Measurements from ENCODE around the gene PTPN9. TPM values are rescaled to one million over a fixed set of nuclear protein-coding genes. Genes with fewer than 3 reads are reported as not detected.

The PTPN9 gene
- total and polyA plus RNA-seq, 2 of the 13 experiments (the other 11 are each of a cell fraction or from before 2014, with no cell fraction given): 16.6 to 19.9 TPM

- no peak for TF ChIP-seq ZBTB40 (IDR thresholded peaks at IDR 0.05)
- peak; percentile 55; the same call in 1 of the 2 replicates for TF ChIP-seq ZBTB40 (CRISPR knock-in tag; IDR thresholded peaks at IDR 0.05)
- TF ChIP-seq MLXIP (CRISPR knock-in tag; IDR thresholded peaks at IDR 0.05; ENCODE audit: borderline replicate concordance): no peak
- 0 out of 2 replicates have a peak, but pooled peaks have one; percentile 52 for TF ChIP-seq TOPORS (CRISPR knock-in tag; IDR thresholded peaks at IDR 0.05)
- TF ChIP-seq KDM5A (IDR thresholded peaks at IDR 0.05; ENCODE audit: borderline replicate concordance, low read length): peak; percentile 37; the same call in 1 of the 2 replicates
- 0 out of 2 replicates have a peak, but pooled peaks have one; percentile 8 for TF ChIP-seq DRAP1 (CRISPR knock-in tag; IDR thresholded peaks at IDR 0.05)
- TF ChIP-seq GPBP1L1 (CRISPR knock-in tag; IDR thresholded peaks at IDR 0.05): no peak
- TF ChIP-seq CENPBD1 (CRISPR knock-in tag; IDR thresholded peaks at IDR 0.05; ENCODE audit: borderline replicate concordance, low read depth): no peak
- 0 out of 2 replicates have a peak, but pooled peaks have one; percentile 27 for TF ChIP-seq HOXA5 (CRISPR knock-in tag; IDR thresholded peaks at IDR 0.05)
- no peak for TF ChIP-seq MZF1 (CRISPR knock-in tag; IDR thresholded peaks at IDR 0.05; ENCODE audit: borderline replicate concordance)
- TF ChIP-seq HDAC1 (CRISPR knock-in tag; IDR thresholded peaks at IDR 0.05): peak; percentile 61; the same call in 1 of the 2 replicates
- TF ChIP-seq AHR (CRISPR knock-in tag; IDR thresholded peaks at IDR 0.05): peak; percentile 53; the same call in 1 of the 2 replicates
Observed at GRCh38 chr15:75450307-75451201, 128.6 kb downstream of the PTPN9 start (continued).

Data from HepG2 (cell line).